CD4-positive, alpha-beta T cell (primary cell): ENCODE results near the gene BHLHE23. TPM values are rescaled to one million over a fixed set of nuclear protein-coding genes. Genes with fewer than 3 reads are reported as not detected.

ENCODE experiments used
- ATAC-seq: fragments of 200-7000 bp; cut with Tn5 transposase; one replicate; pipeline ENCODE4 v1.10.0; 2022; ENCODE audit warnings: mild to moderate bottlenecking; ENCODE audit not compliant: poor library complexity
- CTCF ChIA-PET: fragments of 350-600 bp; sonication (Branson Sonifier 250); formaldehyde crosslinking; loops from one replicate; lab custom pipeline; 2021; ENCODE audit warnings: antibody characterized with exemption, inconsistent platforms; lab: Charles Lee
- POLR2A ChIA-PET: fragments of 350-600 bp; sonication (Branson Sonifier 250); formaldehyde crosslinking; loops from one replicate; lab custom pipeline; 2021; ENCODE audit warnings: antibody characterized with exemption, inconsistent platforms; lab: Charles Lee
- DNase-seq, 14 experiments: peaks; one replicate each; pipeline ENCODE4 v3.0.0-alpha.2; 2013 to 2020; ENCODE audit warnings: mixed read lengths in 2 of 14
- H3K27ac ChIP-seq, 2 donors: one replicate each; pipeline versions ENCODE4 v1.5.1 to v1.7.0; 2013; ENCODE audit warnings: low read length in 2 of 2, low read depth in 1 of 2, mild to moderate bottlenecking in 1 of 2
- H3K27me3 ChIP-seq, 2 experiments: 1 replicate in 1 of 2; 2 replicates in 1 of 2; pipeline versions ENCODE4 v1.6.1 to v1.7.0; 2013; ENCODE audit warnings: low read length in 2 of 2, control low read depth in 1 of 2, mild to moderate bottlenecking in 1 of 2, moderate library complexity in 1 of 2; ENCODE audit not compliant: insufficient read depth in 2 of 2, control insufficient read depth in 1 of 2
- H3K36me3 ChIP-seq: one replicate; pipeline ENCODE4 v1.6.1; 2013; ENCODE audit warnings: low read length, control low read depth; ENCODE audit not compliant: insufficient read depth
- H3K4me1 ChIP-seq: one replicate; pipeline ENCODE4 v1.6.1; 2013; ENCODE audit warnings: low read length, control low read depth; ENCODE audit not compliant: insufficient read depth
- H3K4me3 ChIP-seq: one replicate; pipeline ENCODE4 v1.5.1; 2013; ENCODE audit warnings: mild to moderate bottlenecking, low read length, moderate library complexity
- H3K9me3 ChIP-seq, 2 experiments: 1 replicate in 1 of 2; 2 replicates in 1 of 2; pipeline versions ENCODE4 v1.6.1 to v1.7.0; 2013; ENCODE audit warnings: low read length in 2 of 2, mild to moderate bottlenecking in 2 of 2, control low read depth in 1 of 2, moderate library complexity in 1 of 2; ENCODE audit not compliant: control insufficient read depth in 1 of 2, insufficient read depth in 1 of 2
- H3K27ac Mint-ChIP-seq: one replicate; pipeline ENCODE4 v1.8.0; 2020; ENCODE audit warnings: mixed read lengths
- H3K27me3 Mint-ChIP-seq: one replicate; pipeline ENCODE4 v1.8.0; 2021; ENCODE audit warnings: mixed read lengths
- H3K36me3 Mint-ChIP-seq: one replicate; pipeline ENCODE4 v1.8.0; 2021; ENCODE audit warnings: low read depth, mixed read lengths
- H3K4me1 Mint-ChIP-seq: one replicate; pipeline ENCODE4 v1.8.0; 2021; ENCODE audit warnings: low read depth, mixed read lengths
- H3K4me3 Mint-ChIP-seq: one replicate; pipeline ENCODE4 v1.8.0; 2020; ENCODE audit warnings: mild to moderate bottlenecking, mixed read lengths
- H3K9me3 Mint-ChIP-seq: one replicate; pipeline ENCODE4 v1.8.0; 2020; ENCODE audit warnings: mixed read lengths
- CTCF ChIP-seq: fragments of 200-600 bp; IDR thresholded peaks from one replicate; pipeline ENCODE4 v1.8.0; 2022; ENCODE audit warnings: antibody characterized with exemption, mild to moderate bottlenecking
- intact Hi-C, 2 experiments: fragments of 100-400 bp; cut with DNase I in 1 of 2; cut with micrococcal nuclease in 1 of 2; formaldehyde crosslinking; loops; one replicate each; pipeline versions ENCODE4 v1.15.1 to v1.9.0; 2023 to 2025; cut with DNase I, micrococcal nuclease
- total RNA-seq, 174 experiments: library from RNA in 2 of 174; stranded (reverse) in 2 of 174; gene quantifications; one replicate each; pipeline ENCODE4 v1.2.3 and lab custom pipeline; 2021 to 2026

Gene BHLHE23
- total RNA-seq, 2 experiments from 2014 or later = not detected

- no peak overlapping the region for H3K4me3 Mint-ChIP-seq
- intact Hi-C loops = no loop called here
- ChIA-PET POLR2A (no interaction called here), CTCF (interaction anchor here (2.5 kb wide), 1 partner anchor 13 kb away, joined by 9 read pairs; no protein-coding TSS in a partner anchor)
- TF ChIP-seq CTCF = no peak
- Histone ChIP-seq H3K27ac (no peak overlapping the region), H3K27me3 (peaks cover 6 to 21% of the 10 kb centered on the region in 2 experiments), H3K4me1 (peaks cover 31% of the 10 kb centered on the region), H3K36me3 (no peaks in the 10 kb centered on the region), H3K9me3 (peaks cover 0 to 7% of the 10 kb centered on the region in 2 experiments), H3K4me3 (no peak overlapping the region)
- H3K27me3 Mint-ChIP-seq = peaks cover 29% of the 10 kb centered on the region
- H3K9me3 Mint-ChIP-seq = no peaks in the 10 kb centered on the region
- H3K36me3 Mint-ChIP-seq = no peaks in the 10 kb centered on the region
- no peak for ATAC-seq
- H3K27ac Mint-ChIP-seq = no peak overlapping the region
- peaks cover 16% of the 10 kb centered on the region for H3K4me1 Mint-ChIP-seq
- DNase-seq = no peak
Observed at GRCh38 chr20:62985444-62985778, 21.4 kb downstream of the BHLHE23 start.

GRCh38 chr20:62984666-62985443 is 21.9 kb downstream of the BHLHE23 start:
- H3K27me3 ChIP-seq = peaks cover 11 to 27% of the 10 kb centered on the region in 2 experiments

GRCh38 chr20:62983210-62983609 is 23.6 kb downstream of the BHLHE23 start:
- ATAC-seq (no peak), DNase-seq (no peak)
- intact Hi-C loops = no loop called here
- no peaks in the 10 kb centered on the region for H3K9me3 Mint-ChIP-seq
- H3K36me3 ChIP-seq = no peaks in the 10 kb centered on the region
- H3K36me3 Mint-ChIP-seq = no peaks in the 10 kb centered on the region
- H3K27me3 ChIP-seq = peaks cover 28 to 41% of the 10 kb centered on the region in 2 experiments
- no peak overlapping the region for H3K4me3 Mint-ChIP-seq
- no peak overlapping the region for H3K4me3 ChIP-seq
- H3K4me1 Mint-ChIP-seq = peaks cover 27% of the 10 kb centered on the region
- no peak overlapping the region for H3K27ac Mint-ChIP-seq
- no peak overlapping the region for H3K27ac ChIP-seq
- no peak for TF ChIP-seq CTCF
- peaks cover 0 to 18% of the 10 kb centered on the region in 2 experiments for H3K9me3 ChIP-seq
- ChIA-PET POLR2A (no interaction called here), CTCF (interaction anchor here (1.3 kb wide), 1 partner anchor 11 kb away, joined by 6 read pairs; no protein-coding TSS in a partner anchor)
- peaks cover 42% of the 10 kb centered on the region for H3K4me1 ChIP-seq
- peaks cover 46% of the 10 kb centered on the region for H3K27me3 Mint-ChIP-seq

More at GRCh38 chr20:62984666-62985443, 21.9 kb downstream of the BHLHE23 start:
- POLR2A ChIA-PET = no interaction called here
- Histone ChIP-seq H3K9me3 (peaks cover 0 to 13% of the 10 kb centered on the region in 2 experiments), H3K4me1 (peaks cover 36% of the 10 kb centered on the region), H3K36me3 (no peaks in the 10 kb centered on the region), H3K27ac (no peak overlapping the region), H3K4me3 (no peak overlapping the region)
- CTCF ChIA-PET = interaction anchor here (2.5 kb wide), 1 partner anchor 12 kb away, joined by 9 read pairs; no protein-coding TSS in a partner anchor
- no peak overlapping the region for H3K4me3 Mint-ChIP-seq
- no peak for TF ChIP-seq CTCF
- peaks cover 32% of the 10 kb centered on the region for H3K27me3 Mint-ChIP-seq
- DNase-seq (no peak), ATAC-seq (no peak)
- intact Hi-C loops = no loop called here
- no peaks in the 10 kb centered on the region for H3K9me3 Mint-ChIP-seq
- no peaks in the 10 kb centered on the region for H3K36me3 Mint-ChIP-seq
- peaks cover 20% of the 10 kb centered on the region for H3K4me1 Mint-ChIP-seq
- no peak overlapping the region for H3K27ac Mint-ChIP-seq
